SK-N-SH (cell line): ENCODE results near the gene ZDHHC14. TPM values are rescaled to one million over a fixed set of nuclear protein-coding genes. Genes with fewer than 3 reads are reported as not detected.

Experiments used
- CTCF ChIA-PET: fragments of 300-600, 350-600 bp; formaldehyde crosslinking; extraction: SDS; loops from one replicate; lab custom pipeline; 2021; lab: Yijun Ruan, JAX
- POLR2A ChIA-PET: fragments of 350-600 bp; sonication (Branson Sonifier 250); formaldehyde crosslinking; extraction: SDS; loops from one replicate; lab custom pipeline; 2020; ENCODE audit warnings: antibody characterized with exemption, inconsistent platforms; lab: Yijun Ruan, JAX
- DNase-seq: peaks from one replicate; pipeline ENCODE4 v3.0.0; 2012
- H2AFZ ChIP-seq: fragments of 200-600 bp; sonication (generic); 2 replicates; pipeline ENCODE4 v1.8.1; 2016; ENCODE audit warnings: antibody characterized with exemption, mild to moderate bottlenecking, low read depth
- H3F3A ChIP-seq: fragments of 200-600 bp; sonication (generic); replicated peaks from 2 replicates; pipeline ENCODE3; 2016; ENCODE audit warnings: antibody characterized with exemption, mild to moderate bottlenecking; ENCODE audit not compliant: insufficient read depth
- H3K27ac ChIP-seq, 2 experiments: fragments of 200-500 bp in 1 of 2; fragments of 200-600 bp in 1 of 2; sonication (Bioruptor generic) in 1 of 2; sonication (generic), shearing (Covaris generic) in 1 of 2; 2 replicates each; pipeline versions ENCODE4 v1.5.1 to v1.6.1; 2014 to 2016; ENCODE audit warnings: low read depth in 2 of 2, inconsistent platforms in 1 of 2, low read length in 1 of 2, mild to moderate bottlenecking in 1 of 2, mixed read lengths in 1 of 2
- H3K27me3 ChIP-seq: fragments of 200-600 bp; sonication (generic), shearing (Covaris generic); 2 replicates; pipeline ENCODE4 v1.6.1; 2016; ENCODE audit warnings: mixed run types; ENCODE audit not compliant: insufficient read depth
- H3K36me3 ChIP-seq, 2 experiments: fragments of 200-500 bp in 1 of 2; fragments of 200-600 bp in 1 of 2; sonication (Bioruptor generic) in 1 of 2; sonication (generic) in 1 of 2; replicated peaks in 1 of 2; 2 replicates each; pipeline versions ENCODE3 to v1.5.1; 2014 to 2016; ENCODE audit warnings: low read length in 1 of 2, mild to moderate bottlenecking in 1 of 2; ENCODE audit not compliant: insufficient read depth in 2 of 2, control insufficient read depth in 1 of 2
- H3K4me1 ChIP-seq, 2 experiments: fragments of 200-500 bp in 1 of 2; fragments of 200-600 bp in 1 of 2; sonication (Bioruptor generic) in 1 of 2; sonication (generic), shearing (Covaris generic) in 1 of 2; 2 replicates each; pipeline versions ENCODE4 v1.5.1 to v1.6.1; 2014 to 2016; ENCODE audit warnings: low read depth in 1 of 2, low read length in 1 of 2, mixed run types in 1 of 2; ENCODE audit not compliant: insufficient read depth in 2 of 2, control insufficient read depth in 1 of 2
- H3K4me2 ChIP-seq: fragments of 200-600 bp; sonication (generic), shearing (Covaris generic); 2 replicates; pipeline ENCODE4 v1.6.1; 2017; ENCODE audit warnings: mixed run types
- H3K4me3 ChIP-seq, 2 experiments: fragments of 200-500 bp in 1 of 2; fragments of 200-600 bp in 1 of 2; sonication (Bioruptor generic) in 1 of 2; sonication (generic), shearing (Covaris generic) in 1 of 2; 2 replicates each; pipeline versions ENCODE4 v1.5.1 to v1.8.1; 2014 to 2016; ENCODE audit warnings: low read depth in 2 of 2, inconsistent platforms in 1 of 2, low read length in 1 of 2, mild to moderate bottlenecking in 1 of 2, mixed read lengths in 1 of 2, moderate library complexity in 1 of 2
- H3K79me2 ChIP-seq: fragments of 200-600 bp; sonication (generic); 2 replicates; pipeline ENCODE4 v1.8.1; 2017; ENCODE audit warnings: mild to moderate bottlenecking; ENCODE audit not compliant: insufficient read depth
- H3K9ac ChIP-seq: fragments of 200-600 bp; sonication (generic); 2 replicates; pipeline ENCODE4 v1.6.1; 2017; ENCODE audit warnings: mixed run types
- H3K9me2 ChIP-seq: fragments of 200-600 bp; sonication (generic); 2 replicates; pipeline ENCODE4 v1.6.1; 2017; ENCODE audit warnings: mixed run types
- H3K9me3 ChIP-seq: fragments of 200-600 bp; sonication (generic); 2 replicates; pipeline ENCODE4 v1.6.1; 2017; ENCODE audit warnings: mixed run types, mild to moderate bottlenecking, moderate library complexity
- H4K20me1 ChIP-seq: fragments of 200-600 bp; sonication (generic); 2 replicates; pipeline ENCODE4 v1.6.1; 2017; ENCODE audit warnings: mild to moderate bottlenecking, mixed run types; ENCODE audit not compliant: insufficient read depth
- CHD2 ChIP-seq: fragments of 150-350 bp; IDR thresholded peaks from 2 replicates; pipeline ENCODE4 v1.6.1; 2018; ENCODE audit warnings: low read length; ENCODE audit not compliant: partially characterized antibody
- EP300 ChIP-seq, 2 experiments: IDR thresholded peaks; 2 replicates each; pipeline versions ENCODE4 v1.4.0 to v1.6.1; 2012; ENCODE audit warnings: borderline replicate concordance in 1 of 2, low read depth in 1 of 2, low read length in 1 of 2
- FOSL2 ChIP-seq: IDR thresholded peaks from 2 replicates; pipeline ENCODE4 v1.4.0; 2012; ENCODE audit warnings: low read depth, mild to moderate bottlenecking, moderate library complexity, borderline replicate concordance
- FOXJ3 ChIP-seq: sonication (generic); formaldehyde crosslinking; IDR thresholded peaks from 2 replicates; pipeline ENCODE4 v1.5.1; 2020; ENCODE audit warnings: mild to moderate bottlenecking, missing genetic modification reagents
- GABPA ChIP-seq: IDR thresholded peaks from 2 replicates; pipeline ENCODE4 v1.4.0; 2012; ENCODE audit warnings: low read depth, mild to moderate bottlenecking
- GATA2 ChIP-seq: sonication (generic); formaldehyde crosslinking; IDR thresholded peaks from 2 replicates; pipeline ENCODE4 v1.5.0; 2020; ENCODE audit warnings: mild to moderate bottlenecking, missing genetic modification reagents
- MEF2A ChIP-seq: IDR thresholded peaks from 2 replicates; pipeline ENCODE4 v1.4.0; 2012; ENCODE audit warnings: low read depth, borderline replicate concordance
- NFIC ChIP-seq: IDR thresholded peaks from 2 replicates; pipeline ENCODE4 v1.4.0; 2012; ENCODE audit warnings: borderline replicate concordance
- NRF1 ChIP-seq: IDR thresholded peaks from 2 replicates; pipeline ENCODE4 v1.6.1; 2012; ENCODE audit warnings: low read depth, mild to moderate bottlenecking, low read length
- POLR2AphosphoS5 ChIP-seq: IDR thresholded peaks from 2 replicates; pipeline ENCODE4 v1.6.1; 2012; ENCODE audit warnings: low read depth, low read length
- RAD21 ChIP-seq: IDR thresholded peaks from 2 replicates; pipeline ENCODE4 v1.6.1; 2012; ENCODE audit warnings: mild to moderate bottlenecking, low read length
- RCOR1 ChIP-seq: fragments of 150-350 bp; IDR thresholded peaks from 2 replicates; pipeline ENCODE4 v1.6.1; 2017; ENCODE audit warnings: antibody characterized with exemption, low read length
- RXRA ChIP-seq: IDR thresholded peaks from 2 replicates; pipeline ENCODE4 v1.4.0; 2012; ENCODE audit warnings: low read depth, mild to moderate bottlenecking, borderline replicate concordance
- TCF12 ChIP-seq: IDR thresholded peaks from 2 replicates; pipeline ENCODE4 v1.4.0; 2012
- WGBS: methylation state at CpG from one replicate; pipeline ENCODE4 v1.1.6; 2017; ENCODE audit warnings: low lambda C conversion rate; 5-methylcytosine and 5-hydroxymethylcytosine counted together
- polyA plus RNA-seq, 3 experiments: library from polyadenylated mRNA; depleted of rRNA; stranded (reverse); fragments of >200 nt; gene quantifications; 2 replicates each; pipeline ENCODE4 v1.2.3, GENCODE V29; 2012
- TF ChIP-seq, protein P1 (sequence below): IDR thresholded peaks from 2 replicates; pipeline ENCODE4 v1.4.0; 2012; ENCODE audit warnings: low read depth, borderline replicate concordance
- TF ChIP-seq, protein P2 (sequence below): IDR thresholded peaks from 2 replicates; pipeline ENCODE4 v1.6.1; 2012; ENCODE audit warnings: mild to moderate bottlenecking, low read depth, low read length, moderate library complexity
- TF ChIP-seq, protein P3 (sequence below): IDR thresholded peaks from 2 replicates; pipeline ENCODE4 v1.4.0; 2012; ENCODE audit warnings: low read depth
- TF ChIP-seq, protein P4 (sequence below): fragments of 150-350 bp; IDR thresholded peaks from 2 replicates; pipeline ENCODE4 v1.6.1; 2016; ENCODE audit warnings: mild to moderate bottlenecking, low read depth, low read length
- TF ChIP-seq, protein P5 (sequence below): IDR thresholded peaks from 2 replicates; pipeline ENCODE4 v1.4.0; 2012; ENCODE audit warnings: low read depth, borderline replicate concordance

Gene ZDHHC14
- polyA plus RNA-seq, 1 of the 3 experiments (the other 2 are of a cell fraction) = 5.4 TPM

DNA sequence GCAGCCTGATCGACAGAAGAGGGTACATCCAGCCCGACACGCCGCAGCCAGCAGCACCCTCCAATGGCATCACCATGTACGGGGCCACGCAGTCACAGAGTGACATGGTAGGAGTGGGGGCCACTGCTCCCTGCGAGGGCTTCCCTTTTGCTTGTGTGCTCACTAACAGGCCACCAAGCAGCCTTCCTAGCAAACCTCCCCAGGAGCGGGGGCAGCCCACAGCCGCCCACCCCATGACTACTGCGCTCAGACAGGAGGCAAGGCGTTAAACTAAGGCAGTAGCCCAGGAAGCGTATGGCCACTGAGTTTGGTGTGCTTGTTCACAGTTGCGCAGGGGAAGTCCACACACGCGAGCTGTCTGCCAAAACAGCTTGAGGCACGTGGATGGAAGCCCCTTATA lies 272.5 kb downstream of the ZDHHC14 start:
- no peak overlapping the region for H2AFZ ChIP-seq

DNA sequence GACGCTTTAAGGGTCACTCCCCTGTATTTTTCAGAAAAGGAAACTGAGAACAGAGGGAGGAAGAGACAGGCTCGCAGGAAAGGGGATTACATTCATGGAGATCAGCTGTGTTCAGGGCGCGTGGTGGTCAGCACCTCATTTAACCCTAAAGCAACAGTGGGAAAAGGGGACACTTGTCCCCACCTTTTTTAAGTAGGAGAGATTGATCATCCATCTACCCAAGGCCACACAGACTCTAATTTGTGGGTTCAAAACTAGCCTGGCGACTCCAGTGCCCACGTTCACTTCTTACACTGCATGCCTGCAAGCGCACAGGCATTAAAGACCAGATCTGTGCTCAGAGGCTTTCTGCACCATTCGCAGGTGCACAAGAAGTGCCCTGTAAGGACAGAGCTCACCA lies 274.1 kb downstream of the ZDHHC14 start:
- no peak for DNase-seq
- no peaks in the 10 kb centered on the region for H4K20me1 ChIP-seq
- H3F3A ChIP-seq = peaks cover 2% of the 10 kb centered on the region
- 92% methylated on average over 8 of the region's 8 CpGs for WGBS
- ChIA-PET CTCF (interaction anchor here (6.2 kb wide), 1 partner anchor 13 kb away, joined by 51 read pairs; no protein-coding TSS in a partner anchor), POLR2A (no interaction called here)
- no peak overlapping the region for H3K4me2 ChIP-seq
- H3K9me3 ChIP-seq = no peaks in the 10 kb centered on the region
- H3K27ac ChIP-seq = no peak overlapping the region
- no peak overlapping the region for H3K4me3 ChIP-seq
- no peaks in the 10 kb centered on the region for H3K9me2 ChIP-seq
- TF ChIP-seq, protein P1, sequence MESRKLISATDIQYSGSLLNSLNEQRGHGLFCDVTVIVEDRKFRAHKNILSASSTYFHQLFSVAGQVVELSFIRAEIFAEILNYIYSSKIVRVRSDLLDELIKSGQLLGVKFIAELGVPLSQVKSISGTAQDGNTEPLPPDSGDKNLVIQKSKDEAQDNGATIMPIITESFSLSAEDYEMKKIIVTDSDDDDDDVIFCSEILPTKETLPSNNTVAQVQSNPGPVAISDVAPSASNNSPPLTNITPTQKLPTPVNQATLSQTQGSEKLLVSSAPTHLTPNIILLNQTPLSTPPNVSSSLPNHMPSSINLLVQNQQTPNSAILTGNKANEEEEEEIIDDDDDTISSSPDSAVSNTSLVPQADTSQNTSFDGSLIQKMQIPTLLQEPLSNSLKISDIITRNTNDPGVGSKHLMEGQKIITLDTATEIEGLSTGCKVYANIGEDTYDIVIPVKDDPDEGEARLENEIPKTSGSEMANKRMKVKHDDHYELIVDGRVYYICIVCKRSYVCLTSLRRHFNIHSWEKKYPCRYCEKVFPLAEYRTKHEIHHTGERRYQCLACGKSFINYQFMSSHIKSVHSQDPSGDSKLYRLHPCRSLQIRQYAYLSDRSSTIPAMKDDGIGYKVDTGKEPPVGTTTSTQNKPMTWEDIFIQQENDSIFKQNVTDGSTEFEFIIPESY = no peak
- no peak for TF ChIP-seq EP300 (IDR thresholded peaks at IDR 0.05; ENCODE audit: borderline replicate concordance in 1 of 2, low read depth in 1 of 2, low read length in 1 of 2)
- no peak for TF ChIP-seq FOSL2
- no peak for TF ChIP-seq GABPA
- TF ChIP-seq NRF1 = no peak
- TF ChIP-seq, protein P2, sequence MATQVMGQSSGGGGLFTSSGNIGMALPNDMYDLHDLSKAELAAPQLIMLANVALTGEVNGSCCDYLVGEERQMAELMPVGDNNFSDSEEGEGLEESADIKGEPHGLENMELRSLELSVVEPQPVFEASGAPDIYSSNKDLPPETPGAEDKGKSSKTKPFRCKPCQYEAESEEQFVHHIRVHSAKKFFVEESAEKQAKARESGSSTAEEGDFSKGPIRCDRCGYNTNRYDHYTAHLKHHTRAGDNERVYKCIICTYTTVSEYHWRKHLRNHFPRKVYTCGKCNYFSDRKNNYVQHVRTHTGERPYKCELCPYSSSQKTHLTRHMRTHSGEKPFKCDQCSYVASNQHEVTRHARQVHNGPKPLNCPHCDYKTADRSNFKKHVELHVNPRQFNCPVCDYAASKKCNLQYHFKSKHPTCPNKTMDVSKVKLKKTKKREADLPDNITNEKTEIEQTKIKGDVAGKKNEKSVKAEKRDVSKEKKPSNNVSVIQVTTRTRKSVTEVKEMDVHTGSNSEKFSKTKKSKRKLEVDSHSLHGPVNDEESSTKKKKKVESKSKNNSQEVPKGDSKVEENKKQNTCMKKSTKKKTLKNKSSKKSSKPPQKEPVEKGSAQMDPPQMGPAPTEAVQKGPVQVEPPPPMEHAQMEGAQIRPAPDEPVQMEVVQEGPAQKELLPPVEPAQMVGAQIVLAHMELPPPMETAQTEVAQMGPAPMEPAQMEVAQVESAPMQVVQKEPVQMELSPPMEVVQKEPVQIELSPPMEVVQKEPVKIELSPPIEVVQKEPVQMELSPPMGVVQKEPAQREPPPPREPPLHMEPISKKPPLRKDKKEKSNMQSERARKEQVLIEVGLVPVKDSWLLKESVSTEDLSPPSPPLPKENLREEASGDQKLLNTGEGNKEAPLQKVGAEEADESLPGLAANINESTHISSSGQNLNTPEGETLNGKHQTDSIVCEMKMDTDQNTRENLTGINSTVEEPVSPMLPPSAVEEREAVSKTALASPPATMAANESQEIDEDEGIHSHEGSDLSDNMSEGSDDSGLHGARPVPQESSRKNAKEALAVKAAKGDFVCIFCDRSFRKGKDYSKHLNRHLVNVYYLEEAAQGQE = no peak
- no peak for TF ChIP-seq POLR2AphosphoS5
- no peak for TF ChIP-seq RCOR1
- no peak for TF ChIP-seq RXRA
- TF ChIP-seq, protein P3, sequence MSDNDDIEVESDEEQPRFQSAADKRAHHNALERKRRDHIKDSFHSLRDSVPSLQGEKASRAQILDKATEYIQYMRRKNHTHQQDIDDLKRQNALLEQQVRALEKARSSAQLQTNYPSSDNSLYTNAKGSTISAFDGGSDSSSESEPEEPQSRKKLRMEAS = no peak
- TF ChIP-seq RAD21 = no peak
- no peak for TF ChIP-seq FOXJ3 (CRISPR knock-in tag)
- no peak for TF ChIP-seq MEF2A
- no peak for TF ChIP-seq TCF12
- TF ChIP-seq, protein P4, sequence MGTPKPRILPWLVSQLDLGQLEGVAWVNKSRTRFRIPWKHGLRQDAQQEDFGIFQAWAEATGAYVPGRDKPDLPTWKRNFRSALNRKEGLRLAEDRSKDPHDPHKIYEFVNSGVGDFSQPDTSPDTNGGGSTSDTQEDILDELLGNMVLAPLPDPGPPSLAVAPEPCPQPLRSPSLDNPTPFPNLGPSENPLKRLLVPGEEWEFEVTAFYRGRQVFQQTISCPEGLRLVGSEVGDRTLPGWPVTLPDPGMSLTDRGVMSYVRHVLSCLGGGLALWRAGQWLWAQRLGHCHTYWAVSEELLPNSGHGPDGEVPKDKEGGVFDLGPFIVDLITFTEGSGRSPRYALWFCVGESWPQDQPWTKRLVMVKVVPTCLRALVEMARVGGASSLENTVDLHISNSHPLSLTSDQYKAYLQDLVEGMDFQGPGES = no peak
- TF ChIP-seq CHD2 = no peak
- no peak for TF ChIP-seq NFIC
- peaks cover 0 to 4% of the 10 kb centered on the region in 2 experiments; a peak in 1 of 4 replicates for H3K4me1 ChIP-seq
- H2AFZ ChIP-seq = no peak overlapping the region
- no peaks in the 10 kb centered on the region for H3K79me2 ChIP-seq
- H3K9ac ChIP-seq = no peak overlapping the region
- H3K36me3 ChIP-seq = no peaks in the 10 kb centered on the region
- H3K27me3 ChIP-seq = no peaks in the 10 kb centered on the region

More for the DNA sequence above, 272.5 kb downstream of the ZDHHC14 start:
- H3K4me1 ChIP-seq = peaks cover 0 to 15% of the 10 kb centered on the region in 2 experiments; a peak in 1 of 4 replicates
- TF ChIP-seq, protein P5, sequence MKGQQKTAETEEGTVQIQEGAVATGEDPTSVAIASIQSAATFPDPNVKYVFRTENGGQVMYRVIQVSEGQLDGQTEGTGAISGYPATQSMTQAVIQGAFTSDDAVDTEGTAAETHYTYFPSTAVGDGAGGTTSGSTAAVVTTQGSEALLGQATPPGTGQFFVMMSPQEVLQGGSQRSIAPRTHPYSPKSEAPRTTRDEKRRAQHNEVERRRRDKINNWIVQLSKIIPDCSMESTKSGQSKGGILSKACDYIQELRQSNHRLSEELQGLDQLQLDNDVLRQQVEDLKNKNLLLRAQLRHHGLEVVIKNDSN = no peak
- TF ChIP-seq, protein P4 = no peak
- no peak for TF ChIP-seq GATA2
- ChIA-PET POLR2A (no interaction called here), CTCF (no interaction called here)
- no peaks in the 10 kb centered on the region for H3K9me3 ChIP-seq
- DNase-seq = no peak
- H3K27ac ChIP-seq = no peak overlapping the region
- H3F3A ChIP-seq = peaks cover 2% of the 10 kb centered on the region
- H3K9me2 ChIP-seq = no peaks in the 10 kb centered on the region
- no peaks in the 10 kb centered on the region for H3K79me2 ChIP-seq
- no peaks in the 10 kb centered on the region for H3K27me3 ChIP-seq
- H3K4me3 ChIP-seq = no peak overlapping the region
- no peak overlapping the region for H3K9ac ChIP-seq
- no peak overlapping the region for H3K4me2 ChIP-seq
- whole genome bisulfite sequencing = 86% methylated on average over 9 of the region's 16 CpGs
- H3K36me3 ChIP-seq = no peaks in the 10 kb centered on the region
- H4K20me1 ChIP-seq = no peaks in the 10 kb centered on the region
